ENCODE results near the gene APOH. TPM values are rescaled to one million over a fixed set of nuclear protein-coding genes. Genes with fewer than 3 reads are reported as not detected.
"Not testable (repeated sequence)": the region's sequence is repeated elsewhere in the genome, so short reads cannot be mapped to it uniquely, and the experiment has no call there.

The APOH gene
- 0.47 TPM for total RNA-seq

GRCh38 chr17:66228887-66229782 is at the start of gene APOH:
TSS of gene APOH (minus strand) at chr17:66229415. CDS start at chr17:66229379, 36 bp downstream.
- no peak for DNase-seq

GRCh38 chr17:66277191-66277590 is 48.0 kb upstream of the APOH start:
- no peak for DNase-seq

- no peak for DNase-seq
Measured at GRCh38 chr17:66276328-66276937, 47.2 kb upstream of the APOH start.

- DNase-seq, result no peak
Measured at GRCh38 chr17:66275651-66276050, 46.4 kb upstream of the APOH start.

GRCh38 chr17:66273586-66273848 is 44.3 kb upstream of the APOH start:
- DNase-seq, result no peak

GRCh38 chr17:66272811-66273585 is 43.8 kb upstream of the APOH start:
- DNase-seq, result no peak

- DNase-seq, result no peak
Measured at GRCh38 chr17:66271512-66271911, 42.3 kb upstream of the APOH start.

GRCh38 chr17:66270106-66270505 is 40.9 kb upstream of the APOH start:
- no peak for DNase-seq

- DNase-seq, result no peak
Measured at GRCh38 chr17:66268247-66268927, 39.2 kb upstream of the APOH start.

GRCh38 chr17:66264696-66265095 is 35.5 kb upstream of the APOH start:
- no peak for DNase-seq

- no peak for DNase-seq
Measured at GRCh38 chr17:66262767-66263166, 33.6 kb upstream of the APOH start.

- no peak for DNase-seq
Measured at GRCh38 chr17:66260688-66261087, 31.5 kb upstream of the APOH start.

GRCh38 chr17:66260275-66260674 is 31.1 kb upstream of the APOH start:
- no peak for DNase-seq

- no peak for DNase-seq
Measured at GRCh38 chr17:66255527-66255971, 26.3 kb upstream of the APOH start.

- DNase-seq, result no peak
Measured at GRCh38 chr17:66255112-66255511, 25.9 kb upstream of the APOH start.

GRCh38 chr17:66253458-66253857 is 24.2 kb upstream of the APOH start:
- not testable (repeated sequence) for DNase-seq

GRCh38 chr17:66250686-66251085 is 21.5 kb upstream of the APOH start:
- no peak for DNase-seq

- DNase-seq, result no peak
Measured at GRCh38 chr17:66248285-66248684, 19.1 kb upstream of the APOH start.

- no peak for DNase-seq
Measured at GRCh38 chr17:66241839-66242238, 12.6 kb upstream of the APOH start.

- no peak for DNase-seq
Measured at GRCh38 chr17:66240630-66241029, 11.4 kb upstream of the APOH start.

GRCh38 chr17:66240013-66240412 is 10.8 kb upstream of the APOH start:
- DNase-seq, result no peak

GRCh38 chr17:66235377-66235994 is 6.3 kb upstream of the APOH start:
- no peak for DNase-seq
